ENCODE results near the gene FAM107B.

DNA sequence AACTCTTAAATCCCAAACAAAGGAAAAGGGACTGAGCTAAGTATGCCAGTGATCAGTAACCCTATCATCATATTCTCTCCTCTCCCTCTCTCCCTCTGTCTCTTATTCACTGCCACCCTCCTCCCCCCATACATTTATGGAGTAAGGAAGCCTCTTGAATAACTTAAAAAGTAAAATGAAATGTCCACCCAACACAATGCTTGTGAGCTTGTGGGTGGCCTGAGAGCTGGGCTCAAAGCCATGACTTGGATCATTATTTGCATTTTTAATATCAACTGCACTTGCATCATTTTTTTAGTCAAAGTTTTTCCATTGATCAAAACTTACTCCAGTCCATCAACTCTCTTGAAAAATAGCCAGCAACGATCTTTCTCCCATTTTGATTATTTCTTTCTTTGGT is 46.8 kb downstream of the FAM107B start:
- no peak for TF ChIP-seq CTCF (IDR thresholded peaks at IDR 0.05)
- TF ChIP-seq POLR2A (IDR thresholded peaks at IDR 0.05): no peak

All from right lobe of liver (tissue), 4 donors.